Esophagus muscularis mucosa (tissue), 4 donors: ENCODE results near the gene ZNF235.

Source experiments
- EP300 ChIP-seq: sonication (generic); formaldehyde crosslinking; IDR thresholded peaks from one replicate; pipeline ENCODE4 v1.6.1; 2017; ENCODE audit warnings: antibody characterized with exemption
- POLR2A ChIP-seq: fragments of 450-650 bp; IDR thresholded peaks from one replicate; pipeline ENCODE4 v1.6.1; 2017; ENCODE audit warnings: antibody characterized with exemption, moderate library complexity, mild to moderate bottlenecking, low read depth
- POLR2AphosphoS5 ChIP-seq, 2 donors: sonication (generic); formaldehyde crosslinking; IDR thresholded peaks; one replicate each; pipeline ENCODE4 v1.6.1; 2017; ENCODE audit warnings: antibody characterized with exemption in 2 of 2
- TF ChIP-seq, protein P1 (sequence below), 3 experiments: fragments of 200-600 bp in 2 of 3; fragments of 450-650 bp in 1 of 3; sonication (generic) in 2 of 3; IDR thresholded peaks; one replicate each; pipeline ENCODE4 v1.5.1; 2017 to 2019; ENCODE audit warnings: antibody characterized with exemption in 3 of 3, mild to moderate bottlenecking in 2 of 3, moderate library complexity in 1 of 3

DNA sequence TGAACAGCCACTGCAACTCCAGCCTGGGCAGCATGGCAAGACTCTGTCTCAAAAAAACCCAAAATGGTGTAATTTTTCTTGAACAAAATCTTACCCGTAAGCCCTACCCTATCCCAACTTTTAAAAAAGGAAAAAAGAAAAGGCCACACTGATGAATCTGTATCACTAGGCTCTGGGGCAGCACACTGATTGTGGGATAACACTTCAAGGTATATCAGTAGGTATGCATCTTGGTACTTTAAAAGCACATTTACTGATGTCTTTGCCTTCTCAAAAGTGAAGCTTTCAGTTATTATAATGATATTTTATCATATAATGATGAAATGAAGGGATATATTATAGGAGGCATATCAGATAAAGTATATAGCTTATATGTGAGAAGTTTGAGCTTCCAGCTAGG, 27.3 kb upstream of the ZNF235 start:
- TF ChIP-seq POLR2A (no peak), EP300 (no peak), POLR2AphosphoS5 (IDR thresholded peaks at IDR 0.05) (no peak)
- TF ChIP-seq, protein P1, sequence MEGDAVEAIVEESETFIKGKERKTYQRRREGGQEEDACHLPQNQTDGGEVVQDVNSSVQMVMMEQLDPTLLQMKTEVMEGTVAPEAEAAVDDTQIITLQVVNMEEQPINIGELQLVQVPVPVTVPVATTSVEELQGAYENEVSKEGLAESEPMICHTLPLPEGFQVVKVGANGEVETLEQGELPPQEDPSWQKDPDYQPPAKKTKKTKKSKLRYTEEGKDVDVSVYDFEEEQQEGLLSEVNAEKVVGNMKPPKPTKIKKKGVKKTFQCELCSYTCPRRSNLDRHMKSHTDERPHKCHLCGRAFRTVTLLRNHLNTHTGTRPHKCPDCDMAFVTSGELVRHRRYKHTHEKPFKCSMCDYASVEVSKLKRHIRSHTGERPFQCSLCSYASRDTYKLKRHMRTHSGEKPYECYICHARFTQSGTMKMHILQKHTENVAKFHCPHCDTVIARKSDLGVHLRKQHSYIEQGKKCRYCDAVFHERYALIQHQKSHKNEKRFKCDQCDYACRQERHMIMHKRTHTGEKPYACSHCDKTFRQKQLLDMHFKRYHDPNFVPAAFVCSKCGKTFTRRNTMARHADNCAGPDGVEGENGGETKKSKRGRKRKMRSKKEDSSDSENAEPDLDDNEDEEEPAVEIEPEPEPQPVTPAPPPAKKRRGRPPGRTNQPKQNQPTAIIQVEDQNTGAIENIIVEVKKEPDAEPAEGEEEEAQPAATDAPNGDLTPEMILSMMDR (IDR thresholded peaks at IDR 0.05), result no peak
